ENCODE results near the gene FBXW5.

GRCh38 chr9:136901516-136902258 lies 42.9 kb downstream of the FBXW5 start:
- no peak for TF ChIP-seq EZH2phosphoT487 (IDR thresholded peaks at IDR 0.05; ENCODE audit: unreplicated experiment)
- TF ChIP-seq CTCF (conservative IDR thresholded peaks at IDR 0.05; ENCODE audit: low read depth in 2 of 2) = no peak
- no peak for TF ChIP-seq EZH2 (IDR thresholded peaks at IDR 0.05; ENCODE audit: low read depth, unreplicated experiment)
- no peak for TF ChIP-seq JUNB (IDR thresholded peaks at IDR 0.05; ENCODE audit: unreplicated experiment)
- TF ChIP-seq CREB1 (CRISPR knock-in tag; IDR thresholded peaks at IDR 0.05; ENCODE audit: low read depth) = no peak
- TF ChIP-seq REST (IDR thresholded peaks at IDR 0.05; ENCODE audit: unreplicated experiment) = no peak
- no peak for TF ChIP-seq POLR2AphosphoS5 (IDR thresholded peaks at IDR 0.05; ENCODE audit: low read depth)
- no peak for TF ChIP-seq NANOG (IDR thresholded peaks at IDR 0.05; ENCODE audit: borderline replicate concordance)
- TF ChIP-seq ZNF331 (CRISPR knock-in tag; IDR thresholded peaks at IDR 0.05; ENCODE audit: low read depth) = no peak
- no peak for TF ChIP-seq ETS1 (IDR thresholded peaks at IDR 0.05)
